GM12878 (cell line): ENCODE results near the gene MYL12B. TPM values are rescaled to one million over a fixed set of nuclear protein-coding genes. Genes with fewer than 3 reads are reported as not detected.

ENCODE experiments used
- ATAC-seq: fragments of 200-7000 bp; cut with Tn5 transposase; 3 replicates; pipeline ENCODE4 v1.9.1; 2020; ENCODE audit warnings: mild to moderate bottlenecking, moderate library complexity
- BruUV-seq: library from RNA; stranded (reverse); fragments of 400-500 nt; replicated peaks from 2 replicates; lab custom pipeline; 2021; lab: Mats Ljungman, UMichigan
- CTCF ChIA-PET: fragments of 300-600 bp; sonication (Branson Sonifier 250); formaldehyde crosslinking; extraction: SDS; loops from one replicate; lab custom pipeline; 2021; ENCODE audit warnings: inconsistent platforms; lab: Yijun Ruan, JAX
- POLR2A ChIA-PET: fragments of 350-600 bp; formaldehyde crosslinking; extraction: SDS; loops from one replicate; lab custom pipeline; 2021; ENCODE audit warnings: inconsistent platforms; lab: Charles Lee
- RAD21 ChIA-PET: fragments of 300-600 bp; sonication (Branson Sonifier 250); formaldehyde crosslinking; loops from one replicate; lab custom pipeline; 2023; ENCODE audit warnings: antibody characterized with exemption; ENCODE audit not compliant: unreplicated experiment; lab: Charles Lee
- SMC1A ChIA-PET: fragments of 300-600 bp; sonication (Branson Sonifier 250); formaldehyde crosslinking; loops from one replicate; lab custom pipeline; 2023; ENCODE audit not compliant: unreplicated experiment, uncharacterized antibody; lab: Charles Lee
- DNase-seq: peaks from one replicate; pipeline ENCODE4 v3.0.0-alpha.2; 2011; ENCODE audit warnings: low read depth, low spot score
- FAIRE-seq: peaks from 3 replicates; lab custom pipeline; 2011; peaks lifted over from hg19 to GRCh38; lab: Jason Lieb, UNC
- H2AFZ ChIP-seq: 2 replicates; pipeline ENCODE4 v1.6.0; 2011; ENCODE audit warnings: low read depth, low read length, control low read depth; ENCODE audit not compliant: control insufficient read depth
- H3K27ac ChIP-seq: 2 replicates; pipeline ENCODE4 v1.5.1; 2011; ENCODE audit warnings: control low read depth; ENCODE audit not compliant: control insufficient read depth, insufficient read depth
- H3K27me3 ChIP-seq, 2 experiments: replicated peaks in 1 of 2; 2 replicates each; pipeline versions ENCODE4 v1.6.0 to v1.6.1; 2011; ENCODE audit warnings: low read length in 1 of 2; ENCODE audit not compliant: control insufficient read depth in 2 of 2, insufficient read depth in 2 of 2
- H3K36me3 ChIP-seq, 2 experiments: 2 replicates each; pipeline ENCODE4 v1.5.1; 2011; ENCODE audit warnings: low read length in 1 of 2; ENCODE audit not compliant: control insufficient read depth in 2 of 2, insufficient read depth in 2 of 2
- H3K4me1 ChIP-seq: 2 replicates; pipeline ENCODE4 v1.6.1; 2011; ENCODE audit warnings: mild to moderate bottlenecking, low read length, moderate library complexity, mixed read lengths; ENCODE audit not compliant: control insufficient read depth, insufficient read depth
- H3K4me2 ChIP-seq: 2 replicates; pipeline ENCODE4 v1.6.0; 2011; ENCODE audit warnings: control low read depth; ENCODE audit not compliant: control insufficient read depth, insufficient read depth
- H3K4me3 ChIP-seq: fragments of 200-600 bp; sonication (generic); 2 replicates; pipeline ENCODE4 v1.5.1; 2016
- H3K79me2 ChIP-seq: 2 replicates; pipeline ENCODE4 v1.6.0; 2011; ENCODE audit warnings: low read length; ENCODE audit not compliant: control insufficient read depth, insufficient read depth
- H3K9ac ChIP-seq: 2 replicates; pipeline ENCODE4 v1.8.0; 2011; ENCODE audit warnings: low read length, control low read depth, mixed read lengths; ENCODE audit not compliant: control insufficient read depth, insufficient read depth
- H3K9me3 ChIP-seq: replicated peaks from 3 replicates; pipeline ENCODE4 v1.5.1; 2011; ENCODE audit warnings: mild to moderate bottlenecking, low read length; ENCODE audit not compliant: control insufficient read depth, insufficient read depth
- H4K20me1 ChIP-seq: 2 replicates; pipeline ENCODE4 v1.6.0; 2011; ENCODE audit not compliant: control insufficient read depth, insufficient read depth
- CREB1 ChIP-seq: IDR thresholded peaks from 2 replicates; pipeline ENCODE4 v1.6.1; 2012; ENCODE audit warnings: low read depth, mild to moderate bottlenecking, inconsistent platforms
- CTCF ChIP-seq, 3 experiments: IDR thresholded peaks in 2 of 3; conservative IDR thresholded peaks in 1 of 3; 2 replicates each; pipeline ENCODE4 v1.5.1; 2011; ENCODE audit warnings: low read depth in 3 of 3, low read length in 3 of 3, mild to moderate bottlenecking in 3 of 3, control low read depth in 2 of 3, moderate library complexity in 2 of 3, inconsistent platforms in 1 of 3, mixed read lengths in 1 of 3; ENCODE audit not compliant: control insufficient read depth in 2 of 3, insufficient read depth in 1 of 3; ENCODE audit errors: extremely low read depth in 1 of 3
- CUX1 ChIP-seq: IDR thresholded peaks from 2 replicates; pipeline ENCODE4 v1.6.1; 2012; ENCODE audit warnings: improper control_type of control experiment, low read depth, low read length; ENCODE audit not compliant: insufficient replicate concordance
- EED ChIP-seq: sonication (generic); IDR thresholded peaks from 2 replicates; pipeline ENCODE4 v1.6.1; 2016; ENCODE audit warnings: antibody characterized with exemption, low read depth
- EGR1 ChIP-seq, 2 experiments: IDR thresholded peaks; 1 replicate in 1 of 2; 2 replicates in 1 of 2; pipeline ENCODE4 v1.6.1; 2011 to 2012; ENCODE audit warnings: low read depth in 2 of 2, low read length in 2 of 2, borderline replicate concordance in 1 of 2, mild to moderate bottlenecking in 1 of 2, moderate library complexity in 1 of 2
- MXI1 ChIP-seq: fragments of 150-350 bp; IDR thresholded peaks from 2 replicates; pipeline ENCODE4 v1.6.1; 2011; ENCODE audit warnings: low read depth, mild to moderate bottlenecking, inconsistent platforms, low read length, improper control_type of control experiment
- PML ChIP-seq: IDR thresholded peaks from 2 replicates; pipeline ENCODE4 v1.6.1; 2012; ENCODE audit warnings: low read length, inconsistent platforms
- SMAD5 ChIP-seq: IDR thresholded peaks from 2 replicates; pipeline ENCODE4 v1.6.1; 2016; ENCODE audit warnings: antibody characterized with exemption, low read depth
- SMARCA5 ChIP-seq: fragments of 450-650 bp; IDR thresholded peaks from 2 replicates; pipeline ENCODE4 v1.6.1; 2017; ENCODE audit warnings: mild to moderate bottlenecking
- TAF1 ChIP-seq: IDR thresholded peaks from 2 replicates; pipeline ENCODE4 v1.6.1; 2011; ENCODE audit warnings: mild to moderate bottlenecking, low read depth, low read length, borderline replicate concordance
- USF2 ChIP-seq: IDR thresholded peaks from 2 replicates; pipeline ENCODE4 v1.6.1; 2011; ENCODE audit warnings: low read depth, low read length, improper control_type of control experiment, borderline replicate concordance
- WRNIP1 ChIP-seq: IDR thresholded peaks from 2 replicates; pipeline ENCODE4 v1.6.1; 2011; ENCODE audit warnings: low read depth, low read length, improper control_type of control experiment, borderline replicate concordance
- ZNF207 ChIP-seq: fragments of 450-650 bp; IDR thresholded peaks from 2 replicates; pipeline ENCODE4 v1.6.1; 2014; ENCODE audit warnings: antibody characterized with exemption, mild to moderate bottlenecking, borderline replicate concordance
- WGBS: methylation state at CpG from one replicate; pipeline ENCODE4 v1.1.6; 2016; ENCODE audit warnings: low lambda C conversion rate; ENCODE audit not compliant: insufficient replicate concordance, insufficient coverage; ENCODE audit errors: missing lambda C conversion rate; 5-methylcytosine and 5-hydroxymethylcytosine counted together
- in situ Hi-C: fragments of 300-500 bp; cut with MboI; formaldehyde crosslinking; loops from 9 replicates; pipeline ENCODE4 v1.14.3; 2018; ENCODE audit warnings: mixed read lengths
- intact Hi-C: fragments of 100-400 bp; cut with micrococcal nuclease; formaldehyde crosslinking; loops from one replicate; pipeline ENCODE4 v1.14.2; 2022; ENCODE audit not compliant: unreplicated experiment
- polyA plus RNA-seq, 11 experiments: library from polyadenylated mRNA; depleted of rRNA in 4 of 11; unstranded in 6 of 11; stranded (reverse) in 5 of 11; fragments of >200 nt; fragmentation: Nextera tagmentation in 4 of 11; fragmentation: Illumina TruSeq in 1 of 11; extraction: Ambion mirVana in 4 of 11; extraction: Trizol in 1 of 11; gene quantifications; 1 replicate in 1 of 11; 2 replicates in 10 of 11; pipeline versions ENCODE4 v1.2.1 to v1.2.3, GENCODE V29; 2011 to 2016; ENCODE audit warnings: inconsistent platforms in 2 of 11, missing spikeins in 2 of 11, low read depth in 1 of 11
- total RNA-seq, 4 experiments: library from RNA; depleted of rRNA in 3 of 4; stranded (reverse); fragments of >200 nt in 3 of 4; fragmentation: Illumina TruSeq in 1 of 4; extraction: Trizol in 1 of 4; gene quantifications; 2 replicates each; pipeline versions ENCODE4 v1.2.1 to v1.2.3, GENCODE V29; 2013 to 2021

MYL12B gene
- total and polyA plus RNA-seq, 10 of the 15 experiments (the other 5 are each of a cell fraction or from before 2014, with no cell fraction given), result 179 to 739 (median 400) TPM

- RAD21 ChIA-PET, result interaction anchor here (0.6 to 2.5 kb wide), 9 partner anchors 52 to 369 kb away, joined by 3 to 11 read pairs (median 3); no protein-coding TSS in a partner anchor
- SMC1A ChIA-PET, result interaction anchor here (0.7 to 7.2 kb wide), 14 partner anchors 8 to 369 kb away, joined by 3 to 31 read pairs (median 4); no protein-coding TSS in a partner anchor
- peak; percentile 99 for ATAC-seq
- H3K79me2 ChIP-seq, result no peaks in the 10 kb centered on the region
- H3K4me3 ChIP-seq, result peak overlapping the region; percentile 71
- peak; percentile 69 for DNase-seq
- POLR2A ChIA-PET, result interaction anchor here (0.9 to 1.3 kb wide), 3 partner anchors 18 to 105 kb away, joined by 3 read pairs; no protein-coding TSS in a partner anchor
- H4K20me1 ChIP-seq, result no peaks in the 10 kb centered on the region
- no peaks in the 10 kb centered on the region for H3K9me3 ChIP-seq
- peaks cover 5% of the 10 kb centered on the region; the same call in 1 of the 2 replicates for H3K4me1 ChIP-seq
- CTCF ChIA-PET, result interaction anchor here (0.7 to 6.8 kb wide), 33 partner anchors 8 to 1756 kb away, joined by 3 to 42 read pairs (median 4); no protein-coding TSS in a partner anchor
- intact Hi-C loops, result no loop called here
- H3K27me3 ChIP-seq, result no peaks in the 10 kb centered on the region; a peak in 1 of 4 replicates
- in situ Hi-C loops, result no loop called here
- peak; percentile 99 for FAIRE-seq
- peak overlapping the region; percentile 93 for H3K4me2 ChIP-seq
- H2AFZ ChIP-seq, result peak overlapping the region; percentile 93
- H3K27ac ChIP-seq, result peak overlapping the region; percentile 33
- H3K9ac ChIP-seq, result peak overlapping the region; percentile 51
- WGBS, result 1% methylated on average over 17 of the region's 18 CpGs
- no peaks in the 10 kb centered on the region for H3K36me3 ChIP-seq
- BruUV-seq, result TSS peak; percentile 71
- TF ChIP-seq TAF1, result peak; percentile 90; the same call in 1 of the 2 replicates
- peak; percentile 87; the same call in 1 of the 2 replicates for TF ChIP-seq PML
- no peak for TF ChIP-seq ZNF207
- TF ChIP-seq SMAD5, result peak; percentile 66
- no peak for TF ChIP-seq CUX1
- peak; percentile 74 for TF ChIP-seq CREB1
- peak in 1 of 2 experiments; percentile 86; a peak in 2 of 3 replicates for TF ChIP-seq EGR1 (IDR thresholded peaks at IDR 0.05; ENCODE audit: borderline replicate concordance in 1 of 2, low read depth in 2 of 2, low read length in 2 of 2)
- peak; percentile 74 to 92 (median 77) for TF ChIP-seq CTCF (IDR thresholded peaks at IDR 0.05 in 2 of 3, conservative IDR thresholded peaks at IDR 0.05 in 1 of 3; ENCODE audit: control insufficient read depth in 2 of 3, extremely low read depth in 1 of 3, insufficient read depth in 1 of 3, low read depth in 3 of 3, low read length in 3 of 3)
- TF ChIP-seq EED, result peak; percentile 32; the same call in 1 of the 2 replicates
- no peak for TF ChIP-seq WRNIP1
- TF ChIP-seq USF2, result no peak
- TF ChIP-seq MXI1, result peak; percentile 68; the same call in 1 of the 2 replicates
- TF ChIP-seq SMARCA5, result peak; percentile 78; the same call in 1 of the 2 replicates
Observed at GRCh38 chr18:3297025-3297984, 35.4 kb downstream of the MYL12B start.
